ENCODE measurements around the gene TENM4. TPM values are rescaled to one million over a fixed set of nuclear protein-coding genes. Genes with fewer than 3 reads are reported as not detected.

TENM4 gene
- total RNA-seq, 2 experiments from 2014 or later, result not detected

GRCh38 chr11:79026803-79027445 lies 413.9 kb downstream of the TENM4 start:
- Mint-ChIP-seq H3K36me3 (ENCODE audit: low read depth) (no peaks in the 10 kb centered on the region), H3K27me3 (ENCODE audit: low read depth) (peaks cover 46% of the 10 kb centered on the region), H3K4me1 (ENCODE audit: low read depth) (peaks cover 10% of the 10 kb centered on the region), H3K4me3 (no peak overlapping the region), H3K9me3 (ENCODE audit: insufficient read depth) (no peaks in the 10 kb centered on the region), H3K27ac (no peak overlapping the region)
- CTCF ChIA-PET, result no interaction called here
- ATAC-seq (no peak), DNase-seq (no peak)
- POLR2A ChIA-PET, result no interaction called here

DNA sequence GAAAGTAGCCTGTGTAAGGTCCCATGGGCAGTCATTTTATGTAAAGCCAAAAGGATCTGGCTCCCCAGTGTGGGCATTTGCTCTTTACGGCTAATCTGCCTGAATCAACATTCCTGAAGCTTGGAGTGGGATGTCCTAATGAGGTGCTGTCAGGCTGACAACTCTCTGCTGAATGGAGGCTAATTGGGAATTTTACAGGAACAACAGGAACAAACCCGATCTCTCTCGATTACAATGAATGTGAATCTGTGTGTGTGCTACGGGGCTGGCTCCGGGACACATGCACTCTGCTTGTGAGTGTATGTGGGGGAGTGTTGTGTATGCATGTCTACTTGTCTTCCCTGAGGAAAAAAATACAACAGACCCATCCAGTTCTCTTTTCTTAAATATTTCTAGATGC lies 415.2 kb downstream of the TENM4 start:
- ATAC-seq, result no peak
- CTCF ChIA-PET, result no interaction called here

GRCh38 chr11:79025097-79025496 lies 415.7 kb downstream of the TENM4 start:
- no peak for DNase-seq
- CTCF ChIA-PET, result no interaction called here
- peaks cover 31% of the 10 kb centered on the region for H3K27me3 Mint-ChIP-seq (ENCODE audit: low read depth)
- H3K4me1 Mint-ChIP-seq (ENCODE audit: low read depth), result peaks cover 10% of the 10 kb centered on the region
- H3K4me3 Mint-ChIP-seq, result no peak overlapping the region
- H3K36me3 Mint-ChIP-seq (ENCODE audit: low read depth), result no peaks in the 10 kb centered on the region
- no peak overlapping the region for H3K27ac Mint-ChIP-seq
- ATAC-seq, result no peak
- H3K9me3 Mint-ChIP-seq (ENCODE audit: insufficient read depth), result no peaks in the 10 kb centered on the region
- POLR2A ChIA-PET, result no interaction called here

More for the DNA sequence above, 415.2 kb downstream of the TENM4 start:
- no peak overlapping the region for H3K4me3 Mint-ChIP-seq
- H3K27ac Mint-ChIP-seq, result no peak overlapping the region
- H3K27me3 Mint-ChIP-seq (ENCODE audit: low read depth), result peaks cover 33% of the 10 kb centered on the region
- no peak for DNase-seq
- no peaks in the 10 kb centered on the region for H3K9me3 Mint-ChIP-seq (ENCODE audit: insufficient read depth)
- POLR2A ChIA-PET, result no interaction called here
- peaks cover 10% of the 10 kb centered on the region for H3K4me1 Mint-ChIP-seq (ENCODE audit: low read depth)
- no peaks in the 10 kb centered on the region for H3K36me3 Mint-ChIP-seq (ENCODE audit: low read depth)

- no peak overlapping the region for H3K4me3 Mint-ChIP-seq
These were observed 418.6 kb downstream of the TENM4 start for GRCh38 chr11:79022265-79022664.

DNA sequence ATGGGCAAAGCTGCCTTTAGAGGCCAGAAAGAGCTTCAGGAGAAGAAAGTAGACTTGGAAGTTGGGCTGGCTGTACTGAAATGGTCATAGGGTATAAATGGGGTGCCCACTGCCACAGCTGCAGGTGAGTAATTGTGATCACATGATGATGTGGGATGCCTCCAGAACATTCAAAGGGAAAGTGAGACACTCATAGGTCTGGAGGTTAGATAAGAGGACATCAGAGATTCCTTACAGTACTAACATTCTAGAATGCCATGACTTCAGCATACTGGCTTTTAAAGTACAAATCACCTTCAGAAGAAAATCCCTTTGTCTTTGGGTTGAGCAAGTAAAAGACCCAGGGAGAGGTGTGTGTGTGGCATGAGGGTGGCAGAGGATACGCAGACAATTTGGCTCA lies 419.2 kb downstream of the TENM4 start:
- H3K27me3 Mint-ChIP-seq (ENCODE audit: low read depth), result peaks cover 15% of the 10 kb centered on the region
- CTCF ChIA-PET, result no interaction called here
- POLR2A ChIA-PET, result no interaction called here

More at GRCh38 chr11:79022265-79022664, 418.6 kb downstream of the TENM4 start:
- H3K4me1 Mint-ChIP-seq (ENCODE audit: low read depth), result peaks cover 8% of the 10 kb centered on the region
- no peaks in the 10 kb centered on the region for H3K9me3 Mint-ChIP-seq (ENCODE audit: insufficient read depth)
- ChIA-PET CTCF (no interaction called here), POLR2A (no interaction called here)
- ATAC-seq, result no peak
- no peak overlapping the region for H3K27ac Mint-ChIP-seq
- no peak for DNase-seq
- no peaks in the 10 kb centered on the region for H3K36me3 Mint-ChIP-seq (ENCODE audit: low read depth)
- peaks cover 19% of the 10 kb centered on the region for H3K27me3 Mint-ChIP-seq (ENCODE audit: low read depth)

GRCh38 chr11:79019975-79020374 lies 420.9 kb downstream of the TENM4 start:
- peaks cover 7% of the 10 kb centered on the region for H3K27me3 Mint-ChIP-seq (ENCODE audit: low read depth)
- CTCF ChIA-PET, result no interaction called here
- no peaks in the 10 kb centered on the region for H3K9me3 Mint-ChIP-seq (ENCODE audit: insufficient read depth)
- DNase-seq, result no peak
- no peaks in the 10 kb centered on the region for H3K4me1 Mint-ChIP-seq (ENCODE audit: low read depth)
- ATAC-seq, result no peak
- H3K4me3 Mint-ChIP-seq, result no peak overlapping the region
- H3K27ac Mint-ChIP-seq, result no peak overlapping the region
- H3K36me3 Mint-ChIP-seq (ENCODE audit: low read depth), result no peaks in the 10 kb centered on the region
- POLR2A ChIA-PET, result no interaction called here

More for the DNA sequence above, 419.2 kb downstream of the TENM4 start:
- no peaks in the 10 kb centered on the region for H3K36me3 Mint-ChIP-seq (ENCODE audit: low read depth)
- no peaks in the 10 kb centered on the region for H3K9me3 Mint-ChIP-seq (ENCODE audit: insufficient read depth)
- no peak for ATAC-seq
- H3K27ac Mint-ChIP-seq, result no peak overlapping the region
- no peak overlapping the region for H3K4me3 Mint-ChIP-seq
- H3K4me1 Mint-ChIP-seq (ENCODE audit: low read depth), result peaks cover 1% of the 10 kb centered on the region
- no peak for DNase-seq

DNA sequence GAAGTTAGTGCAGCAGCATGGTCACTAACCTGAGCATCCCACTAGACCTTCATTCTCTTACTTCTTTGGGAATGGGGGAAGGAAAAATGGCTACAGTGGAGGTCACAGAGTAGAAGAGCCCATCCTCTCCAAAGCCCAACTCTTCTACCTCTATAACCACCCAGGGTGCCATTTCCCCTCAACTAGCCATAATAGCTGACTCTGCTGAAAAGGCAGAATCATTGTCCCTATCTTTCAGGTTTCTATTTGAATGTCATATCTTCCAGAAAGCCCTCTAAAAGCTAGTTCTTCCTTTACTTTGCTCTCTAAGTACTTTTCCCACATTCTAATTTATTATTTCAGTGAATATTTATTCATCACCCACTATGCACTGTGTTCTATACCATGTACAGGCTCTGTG lies 421.6 kb downstream of the TENM4 start:
- ChIA-PET CTCF (no interaction called here), POLR2A (interaction anchor here (0.6 kb wide), 1 partner anchor 28 kb away, joined by 3 read pairs; no protein-coding TSS in a partner anchor)
- no peak overlapping the region for H3K4me3 Mint-ChIP-seq
- no peaks in the 10 kb centered on the region for H3K4me1 Mint-ChIP-seq (ENCODE audit: low read depth)
- H3K36me3 Mint-ChIP-seq (ENCODE audit: low read depth), result no peaks in the 10 kb centered on the region
- H3K27ac Mint-ChIP-seq, result no peak overlapping the region
- no peaks in the 10 kb centered on the region for H3K9me3 Mint-ChIP-seq (ENCODE audit: insufficient read depth)
- no peak for ATAC-seq
- peaks cover 5% of the 10 kb centered on the region for H3K27me3 Mint-ChIP-seq (ENCODE audit: low read depth)
- no peak for DNase-seq

DNA sequence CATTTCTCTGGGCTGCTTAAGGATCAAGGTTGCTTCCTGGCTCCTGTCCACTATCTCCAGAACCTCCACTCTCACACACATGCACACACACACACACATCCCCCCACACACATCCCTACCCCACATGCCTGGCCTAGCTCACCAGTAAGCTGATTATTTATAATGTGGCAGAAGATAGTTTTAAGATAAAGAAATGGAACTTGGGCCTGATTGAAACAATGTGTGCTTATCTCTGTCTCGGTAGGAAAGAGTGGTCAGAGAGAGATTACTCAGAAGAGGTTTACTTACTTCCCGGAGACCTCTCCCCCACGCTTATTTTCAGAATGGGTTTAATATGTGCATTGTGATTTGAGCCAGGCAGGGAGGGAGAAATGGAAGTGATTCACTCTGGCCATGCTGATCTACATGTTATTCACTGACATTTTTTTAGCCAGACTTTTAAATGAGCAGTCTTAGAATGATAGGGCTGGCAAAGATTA lies 422.4 kb downstream of the TENM4 start:
- Mint-ChIP-seq H3K27ac (no peak overlapping the region), H3K4me3 (no peak overlapping the region)

DNA sequence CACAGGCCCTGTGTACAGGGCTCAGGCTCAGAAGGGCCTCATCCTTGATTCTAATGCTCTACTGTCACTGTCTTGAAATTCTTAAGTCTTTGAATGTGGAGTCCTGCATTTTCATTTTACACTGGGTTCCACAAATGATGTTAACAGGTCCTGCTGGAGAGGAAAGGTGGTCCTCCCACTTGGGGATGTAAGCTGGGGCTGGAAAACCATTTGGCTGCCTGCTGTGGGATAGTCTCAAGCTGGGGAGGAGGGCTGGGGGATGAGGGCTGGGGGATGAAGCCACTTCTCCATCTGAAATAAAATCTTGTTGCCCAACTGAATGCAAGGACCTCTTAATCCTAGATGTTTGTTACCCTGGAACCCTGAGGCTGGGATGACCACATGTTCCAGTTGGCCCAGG lies 423.0 kb downstream of the TENM4 start:
- Mint-ChIP-seq H3K27me3 (ENCODE audit: low read depth) (peaks cover 5% of the 10 kb centered on the region), H3K4me1 (ENCODE audit: low read depth) (no peaks in the 10 kb centered on the region), H3K27ac (no peak overlapping the region), H3K9me3 (ENCODE audit: insufficient read depth) (no peaks in the 10 kb centered on the region), H3K4me3 (no peak overlapping the region), H3K36me3 (ENCODE audit: low read depth) (no peaks in the 10 kb centered on the region)
- DNase-seq (no peak), ATAC-seq (no peak)
- CTCF ChIA-PET, result no interaction called here
- POLR2A ChIA-PET, result no interaction called here

More for the DNA sequence above, 422.4 kb downstream of the TENM4 start:
- no peak for DNase-seq
- ChIA-PET POLR2A (no interaction called here), CTCF (no interaction called here)
- Mint-ChIP-seq H3K27me3 (ENCODE audit: low read depth) (peaks cover 5% of the 10 kb centered on the region), H3K4me1 (ENCODE audit: low read depth) (no peaks in the 10 kb centered on the region), H3K9me3 (ENCODE audit: insufficient read depth) (no peaks in the 10 kb centered on the region), H3K36me3 (ENCODE audit: low read depth) (no peaks in the 10 kb centered on the region)
- no peak for ATAC-seq

- H3K9me3 Mint-ChIP-seq (ENCODE audit: insufficient read depth), result no peaks in the 10 kb centered on the region
- ChIA-PET CTCF (no interaction called here), POLR2A (no interaction called here)
- DNase-seq, result no peak
- ATAC-seq, result no peak
- H3K27ac Mint-ChIP-seq, result no peak overlapping the region
- H3K27me3 Mint-ChIP-seq (ENCODE audit: low read depth), result no peaks in the 10 kb centered on the region
- H3K4me3 Mint-ChIP-seq, result no peak overlapping the region
- H3K36me3 Mint-ChIP-seq (ENCODE audit: low read depth), result no peaks in the 10 kb centered on the region
- no peaks in the 10 kb centered on the region for H3K4me1 Mint-ChIP-seq (ENCODE audit: low read depth)
These were observed 427.3 kb downstream of the TENM4 start for GRCh38 chr11:79013509-79013908.

- Mint-ChIP-seq H3K4me3 (no peak overlapping the region), H3K36me3 (ENCODE audit: low read depth) (no peaks in the 10 kb centered on the region), H3K4me1 (ENCODE audit: low read depth) (no peaks in the 10 kb centered on the region), H3K9me3 (ENCODE audit: insufficient read depth) (no peaks in the 10 kb centered on the region), H3K27ac (no peak overlapping the region), H3K27me3 (ENCODE audit: low read depth) (no peaks in the 10 kb centered on the region)
- POLR2A ChIA-PET, result no interaction called here
- DNase-seq (no peak), ATAC-seq (no peak)
- CTCF ChIA-PET, result no interaction called here
These were observed 429.5 kb downstream of the TENM4 start for GRCh38 chr11:79011357-79011756.

- no peaks in the 10 kb centered on the region for H3K4me1 Mint-ChIP-seq (ENCODE audit: low read depth)
- POLR2A ChIA-PET, result no interaction called here
- ATAC-seq (no peak), DNase-seq (no peak)
- no peak overlapping the region for H3K4me3 Mint-ChIP-seq
- CTCF ChIA-PET, result no interaction called here
- H3K36me3 Mint-ChIP-seq (ENCODE audit: low read depth), result no peaks in the 10 kb centered on the region
- H3K27ac Mint-ChIP-seq, result no peak overlapping the region
- no peaks in the 10 kb centered on the region for H3K27me3 Mint-ChIP-seq (ENCODE audit: low read depth)
- no peaks in the 10 kb centered on the region for H3K9me3 Mint-ChIP-seq (ENCODE audit: insufficient read depth)
These were observed 432.9 kb downstream of the TENM4 start for GRCh38 chr11:79007771-79008402.

DNA sequence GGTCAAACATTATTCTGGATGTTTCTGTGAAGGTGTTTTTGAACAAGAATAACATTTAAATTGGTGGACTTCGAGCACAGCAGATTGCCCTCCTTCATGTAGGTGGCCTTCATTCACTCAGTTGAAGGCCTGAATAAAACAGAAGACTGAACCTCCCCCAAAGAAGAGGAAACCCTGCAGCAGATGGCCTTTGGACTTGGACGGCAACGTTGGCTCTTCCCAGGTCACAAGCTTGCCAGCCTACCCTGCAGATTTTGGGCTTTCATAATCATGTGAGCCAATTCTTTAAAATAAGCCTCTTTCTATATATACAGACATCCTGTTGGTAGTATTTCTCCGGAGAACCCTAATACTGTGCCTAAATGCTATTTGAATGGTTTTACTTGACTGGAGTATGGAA lies 434.0 kb downstream of the TENM4 start:
- Mint-ChIP-seq H3K36me3 (ENCODE audit: low read depth) (no peaks in the 10 kb centered on the region), H3K9me3 (ENCODE audit: insufficient read depth) (no peaks in the 10 kb centered on the region), H3K4me3 (no peak overlapping the region), H3K27ac (no peak overlapping the region), H3K4me1 (ENCODE audit: low read depth) (no peaks in the 10 kb centered on the region), H3K27me3 (ENCODE audit: low read depth) (no peaks in the 10 kb centered on the region)
- ChIA-PET CTCF (no interaction called here), POLR2A (no interaction called here)
- no peak for ATAC-seq
- no peak for DNase-seq

Measured in activated CD8-positive, alpha-beta T cell treated with anti-CD3 and anti-CD28 coated beads, Interleukin-2, amount 10 ng/mL, durations not matched to agents 7 days and 5 days (primary cell).